Endothelial cell of umbilical vein (primary cell): ENCODE results near the gene LCMT1.

Source experiments
- CTCF ChIP-seq, 2 donors: IDR thresholded peaks; 1 replicate in 1 of 2; 2 replicates in 1 of 2; pipeline ENCODE4 v1.5.1; 2011; ENCODE audit warnings: low read length in 2 of 2, mild to moderate bottlenecking in 2 of 2, moderate library complexity in 2 of 2, control low read depth in 1 of 2, inconsistent platforms in 1 of 2, low read depth in 1 of 2; ENCODE audit not compliant: insufficient read depth in 1 of 2; ENCODE audit errors: extremely low read depth in 1 of 2
- EZH2 ChIP-seq: IDR thresholded peaks from 2 replicates; pipeline ENCODE4 v1.6.1; 2012; ENCODE audit warnings: borderline replicate concordance, low read depth, mild to moderate bottlenecking, moderate library complexity, low read length, inconsistent platforms; ENCODE audit not compliant: severe bottlenecking
- FOS ChIP-seq: IDR thresholded peaks from 2 replicates; pipeline ENCODE4 v1.6.1; 2011; ENCODE audit warnings: mild to moderate bottlenecking, low read length, moderate library complexity, borderline replicate concordance; ENCODE audit not compliant: insufficient read depth
- GATA2 ChIP-seq: IDR thresholded peaks from 2 replicates; pipeline ENCODE4 v1.7.0; 2011; ENCODE audit warnings: low read depth, mild to moderate bottlenecking, moderate library complexity, mixed read lengths, low read length; ENCODE audit not compliant: insufficient read length, insufficient read depth
- JUN ChIP-seq: IDR thresholded peaks from 2 replicates; pipeline ENCODE4 v1.6.1; 2011; ENCODE audit warnings: borderline replicate concordance, low read depth; ENCODE audit not compliant: insufficient read length, insufficient read depth
- MYC ChIP-seq: IDR thresholded peaks from one replicate; pipeline ENCODE4 v1.6.1; 2011; ENCODE audit warnings: mild to moderate bottlenecking, low read depth, low read length
- POLR2A ChIP-seq: IDR thresholded peaks from 2 replicates; pipeline ENCODE4 v1.6.1; 2012; ENCODE audit warnings: low read depth, mild to moderate bottlenecking, control low read depth, low read length
- POLR2AphosphoS5 ChIP-seq: IDR thresholded peaks from 2 replicates; pipeline ENCODE4 v1.6.1; 2012; ENCODE audit warnings: low read depth, mild to moderate bottlenecking, control low read depth, low read length, moderate library complexity; ENCODE audit not compliant: insufficient read depth
- TF ChIP-seq, protein P1 (sequence below): IDR thresholded peaks from 2 replicates; pipeline ENCODE4 v1.6.1; 2011; ENCODE audit not compliant: insufficient read depth, insufficient read length

DNA sequence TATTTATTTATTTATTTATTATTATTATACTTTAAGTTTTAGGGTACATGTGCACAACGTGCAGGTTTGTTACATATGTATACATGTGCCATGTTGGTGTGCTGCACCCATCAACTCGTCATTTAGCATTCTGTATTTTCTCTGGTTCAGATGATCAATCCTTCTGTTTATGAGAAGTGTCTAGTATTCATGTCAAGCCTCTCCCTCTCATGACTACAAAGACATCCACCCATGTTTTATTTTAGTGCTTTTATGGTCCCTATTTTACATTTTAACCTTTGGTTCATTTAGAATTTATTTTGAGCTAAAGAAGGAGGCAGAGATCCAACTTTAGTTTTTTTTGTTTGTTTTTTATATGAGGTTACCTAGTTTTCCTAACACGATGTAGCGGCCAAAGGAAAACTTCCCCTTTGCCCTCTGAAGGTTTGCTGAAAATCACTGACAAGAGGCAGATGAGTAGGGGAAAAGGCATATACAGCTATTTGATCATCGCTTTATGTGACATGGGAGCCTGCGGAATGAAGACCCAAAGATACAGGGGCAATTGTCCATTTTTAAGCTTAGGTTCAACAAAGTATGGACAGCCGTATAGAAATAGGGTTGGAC is 82.8 kb downstream of the LCMT1 start:
- TF ChIP-seq CTCF (IDR thresholded peaks at IDR 0.05; ENCODE audit: extremely low read depth in 1 of 2, insufficient read depth in 1 of 2, low read depth in 1 of 2, low read length in 2 of 2) (no peak), POLR2A (no peak), POLR2AphosphoS5 (no peak), EZH2 (no peak), JUN (no peak), MYC (no peak), GATA2 (no peak), FOS (no peak)
- TF ChIP-seq, protein P1, sequence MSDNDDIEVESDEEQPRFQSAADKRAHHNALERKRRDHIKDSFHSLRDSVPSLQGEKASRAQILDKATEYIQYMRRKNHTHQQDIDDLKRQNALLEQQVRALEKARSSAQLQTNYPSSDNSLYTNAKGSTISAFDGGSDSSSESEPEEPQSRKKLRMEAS: no peak
